Thymus (tissue), 11 donors: ENCODE measurements around the gene TMEM181. TPM values are rescaled to one million over a fixed set of nuclear protein-coding genes. Genes with fewer than 3 reads are reported as not detected.

Source experiments
- DNase-seq, 9 donors: peaks; one replicate each; pipeline ENCODE4 v3.0.0-alpha.2; 2013; ENCODE audit warnings: low spot score in 9 of 9, low read depth in 6 of 9, missing footprints in 1 of 9
- H3K27ac ChIP-seq, 2 donors: one replicate each; pipeline ENCODE4 v1.5.1; 2013; ENCODE audit warnings: control low read depth in 1 of 2, low read depth in 1 of 2, low read length in 1 of 2, mild to moderate bottlenecking in 1 of 2, moderate library complexity in 1 of 2
- H3K27me3 ChIP-seq, 2 donors: one replicate each; pipeline ENCODE4 v1.5.1; 2013; ENCODE audit warnings: low read length in 1 of 2; ENCODE audit not compliant: control insufficient read depth in 2 of 2, insufficient read depth in 1 of 2
- H3K36me3 ChIP-seq, 2 donors: one replicate each; pipeline ENCODE4 v1.5.1; 2013; ENCODE audit warnings: low read length in 1 of 2, mild to moderate bottlenecking in 1 of 2, moderate library complexity in 1 of 2; ENCODE audit not compliant: control insufficient read depth in 2 of 2, insufficient read depth in 2 of 2
- H3K4me1 ChIP-seq, 2 donors: one replicate each; pipeline ENCODE4 v1.5.1; 2013; ENCODE audit warnings: low read length in 2 of 2; ENCODE audit not compliant: control insufficient read depth in 2 of 2, insufficient read depth in 2 of 2
- H3K4me3 ChIP-seq, 2 donors: one replicate each; pipeline ENCODE4 v1.5.1; 2013; ENCODE audit warnings: low read length in 2 of 2, control low read depth in 1 of 2, mild to moderate bottlenecking in 1 of 2
- H3K9me3 ChIP-seq, 2 donors: one replicate each; pipeline ENCODE4 v1.5.1; 2013; ENCODE audit warnings: low read length in 1 of 2, mild to moderate bottlenecking in 1 of 2; ENCODE audit not compliant: control insufficient read depth in 2 of 2, insufficient read depth in 1 of 2
- WGBS: extraction: QIAGEN DNeasy Blood & Tissue Kit; methylation state at CpG from one replicate; pipeline ENCODE4 v1.1.7; 2013; 5-methylcytosine and 5-hydroxymethylcytosine counted together
- polyA plus RNA-seq: library from polyadenylated mRNA; stranded (reverse); fragments of 200-250 nt; gene quantifications from one replicate; pipeline ENCODE4 v1.2.3, GENCODE V29; 2013
- total RNA-seq: library from RNA; stranded (reverse); fragments of 120-200 nt; gene quantifications from one replicate; pipeline ENCODE4 v1.2.4, GENCODE V29; 2013
- donor health status: healthy.

The TMEM181 gene
- total and polyA plus RNA-seq, 2 donors, result 8.6 to 21.0 TPM

DNA sequence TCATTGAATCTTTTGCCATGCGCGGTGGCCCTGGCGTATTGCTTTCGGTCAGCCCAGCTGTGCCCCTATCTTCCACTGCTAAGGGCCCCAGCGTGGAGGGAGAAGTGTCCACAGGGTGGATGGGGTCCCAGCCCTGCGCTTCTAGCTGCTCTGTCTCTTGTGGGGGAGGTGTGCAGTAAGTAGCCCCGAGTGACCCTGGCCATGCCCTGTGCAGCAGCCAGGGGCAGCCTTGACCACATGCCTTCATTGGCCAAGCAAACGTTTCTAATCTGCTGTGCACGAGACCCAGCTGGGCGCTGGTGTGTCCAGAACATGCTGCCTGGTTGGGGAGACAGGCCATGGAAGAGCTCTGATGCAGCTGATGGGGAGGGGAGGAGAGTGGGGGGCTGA is 13.6 kb downstream of the TMEM181 start:
- no peak overlapping the region for H3K4me3 ChIP-seq
- WGBS, result 97% methylated on average over 10 of the region's 10 CpGs
- H3K27ac ChIP-seq, result no peak overlapping the region
- no peak for DNase-seq
- H3K36me3 ChIP-seq, result peaks cover 8 to 11% of the 10 kb centered on the region in 2 donors
- H3K4me1 ChIP-seq, result no peaks in the 10 kb centered on the region
- H3K27me3 ChIP-seq, result no peaks in the 10 kb centered on the region
- peaks cover 0 to 2% of the 10 kb centered on the region in 2 donors for H3K9me3 ChIP-seq

DNA sequence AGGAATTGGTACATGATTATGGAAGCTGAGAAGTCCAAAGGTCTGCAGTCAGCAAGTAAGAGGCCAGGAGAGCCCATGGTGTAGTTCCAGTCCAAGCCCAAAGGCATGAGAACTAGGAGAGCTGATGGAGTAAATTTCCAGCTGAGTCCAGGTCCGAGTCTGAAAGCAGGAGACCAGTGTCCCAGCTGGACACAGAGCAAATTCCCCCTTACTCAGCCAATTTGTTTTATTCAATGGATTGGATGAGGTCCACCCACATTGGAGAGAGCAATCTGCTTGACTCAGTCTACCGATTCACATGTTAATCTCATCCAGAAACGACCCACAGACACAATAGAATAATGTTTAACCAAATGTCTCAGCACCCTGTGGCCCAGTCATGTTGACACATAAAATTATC is 14.9 kb downstream of the TMEM181 start:
- no peak overlapping the region for H3K4me3 ChIP-seq
- H3K27ac ChIP-seq, result no peak overlapping the region
- H3K9me3 ChIP-seq, result peaks cover 0 to 2% of the 10 kb centered on the region in 2 donors
- no peaks in the 10 kb centered on the region for H3K27me3 ChIP-seq
- H3K36me3 ChIP-seq, result peaks cover 8 to 11% of the 10 kb centered on the region in 2 donors
- 97% methylated on average over 3 of the region's 3 CpGs for WGBS
- H3K4me1 ChIP-seq, result no peaks in the 10 kb centered on the region
- no peak for DNase-seq

DNA sequence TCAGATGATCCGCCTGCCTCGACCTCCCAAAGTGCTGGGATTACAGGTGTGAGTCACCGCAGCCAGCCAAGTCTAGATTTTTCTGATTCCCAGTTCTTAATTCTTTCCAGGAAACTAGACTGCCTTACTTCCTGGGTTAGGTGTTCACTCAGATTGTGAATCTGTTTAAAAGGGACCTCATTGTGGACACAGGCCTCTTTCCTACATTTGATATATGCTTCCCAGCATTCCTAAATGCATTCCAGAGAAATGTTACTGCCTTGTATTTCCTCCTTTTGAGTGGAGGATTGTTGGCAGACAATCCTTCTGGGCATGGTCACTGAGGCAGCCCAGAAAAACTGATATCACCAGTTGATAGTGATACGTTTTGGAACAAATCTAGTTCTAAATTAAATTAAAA is 15.7 kb downstream of the TMEM181 start:
- DNase-seq, result no peak
- H3K27ac ChIP-seq, result no peak overlapping the region
- no peaks in the 10 kb centered on the region for H3K4me1 ChIP-seq
- 98% methylated on average over 4 of the region's 4 CpGs for WGBS
- H3K36me3 ChIP-seq, result peaks cover 8 to 11% of the 10 kb centered on the region in 2 donors
- H3K27me3 ChIP-seq, result no peaks in the 10 kb centered on the region
- peaks cover 0 to 2% of the 10 kb centered on the region in 2 donors for H3K9me3 ChIP-seq
- no peak overlapping the region for H3K4me3 ChIP-seq

DNA sequence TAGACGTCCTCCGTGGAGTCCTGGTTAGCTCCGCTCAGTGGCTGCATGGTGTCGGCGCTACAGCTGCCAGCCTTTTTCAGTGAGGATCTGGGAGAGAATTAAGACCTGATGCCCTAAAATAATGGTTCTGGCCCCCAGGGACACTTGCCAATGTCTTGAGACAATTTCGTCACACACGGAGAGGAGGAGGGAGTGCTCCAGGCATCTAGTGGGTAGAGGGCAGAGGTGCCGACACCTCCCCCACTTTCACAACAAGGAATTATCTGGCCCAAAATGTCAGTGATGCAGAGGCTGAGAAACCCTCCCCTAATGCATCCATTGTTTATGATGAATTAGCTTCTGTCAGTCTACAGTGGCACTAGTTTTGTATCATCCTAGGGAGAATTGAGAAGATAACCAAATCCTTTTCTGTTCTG is 24.4 kb downstream of the TMEM181 start:
- no peak for DNase-seq
- no peak overlapping the region for H3K27ac ChIP-seq
- WGBS, result 98% methylated on average over 8 of the region's 8 CpGs
- no peaks in the 10 kb centered on the region for H3K27me3 ChIP-seq
- H3K9me3 ChIP-seq, result peaks cover 1 to 4% of the 10 kb centered on the region in 2 donors
- no peaks in the 10 kb centered on the region for H3K4me1 ChIP-seq
- peaks cover 48 to 50% of the 10 kb centered on the region in 2 donors for H3K36me3 ChIP-seq
- H3K4me3 ChIP-seq, result no peak overlapping the region

DNA sequence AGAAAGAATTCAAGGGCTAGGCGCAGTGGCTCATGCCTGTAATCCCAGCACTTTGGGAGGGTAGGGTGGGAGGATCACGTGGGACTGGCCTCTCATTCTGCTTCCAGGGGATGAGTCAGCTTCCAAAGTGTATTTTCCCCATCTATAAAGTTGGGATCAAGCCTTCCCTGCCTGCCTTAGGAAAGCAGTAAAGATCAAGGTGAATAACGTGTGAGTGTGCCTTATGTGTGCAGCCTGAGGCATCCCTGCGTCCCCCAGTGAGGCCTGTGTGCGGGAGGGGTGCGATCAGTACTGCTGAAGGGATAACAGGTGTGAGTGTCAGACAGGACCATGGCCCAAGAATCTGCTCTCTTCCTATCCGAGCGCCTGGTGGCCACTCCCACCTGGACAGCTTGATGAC is 26.8 kb downstream of the TMEM181 start:
- Histone ChIP-seq H3K27me3 (no peaks in the 10 kb centered on the region), H3K27ac (no peak overlapping the region), H3K36me3 (peaks cover 66 to 71% of the 10 kb centered on the region in 2 donors), H3K9me3 (peaks cover 1 to 4% of the 10 kb centered on the region in 2 donors), H3K4me3 (no peak overlapping the region), H3K4me1 (peaks cover 3 to 6% of the 10 kb centered on the region in 2 donors)
- DNase-seq, result no peak
- WGBS, result 98% methylated on average over 8 of the region's 8 CpGs

DNA sequence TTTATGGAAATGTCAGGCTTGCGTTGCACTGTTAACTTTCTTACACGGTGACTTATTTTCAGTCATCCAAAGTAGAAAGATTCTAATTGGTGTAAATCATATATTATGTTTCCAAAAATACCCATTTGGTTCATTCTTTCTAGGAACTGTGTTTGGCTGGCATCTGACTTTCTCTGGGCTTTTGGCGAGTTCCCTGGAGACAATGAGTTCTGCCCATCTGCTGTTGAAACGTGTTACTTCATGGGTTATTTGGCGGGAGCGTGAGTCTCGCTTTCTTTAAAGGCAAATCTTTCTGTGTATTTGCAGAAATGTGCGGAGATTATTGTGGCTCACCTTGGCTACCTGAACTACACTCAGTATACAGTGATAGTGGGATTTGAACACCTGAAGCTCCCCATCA is 29.5 kb downstream of the TMEM181 start:
- peaks cover 78 to 83% of the 10 kb centered on the region in 2 donors for H3K36me3 ChIP-seq
- peaks cover 3 to 10% of the 10 kb centered on the region in 2 donors for H3K4me1 ChIP-seq
- 94% methylated on average over 8 of the region's 8 CpGs for WGBS
- no peak for DNase-seq
- H3K27ac ChIP-seq, result no peak overlapping the region
- H3K9me3 ChIP-seq, result peaks cover 1 to 7% of the 10 kb centered on the region in 2 donors
- no peak overlapping the region for H3K4me3 ChIP-seq
- no peaks in the 10 kb centered on the region for H3K27me3 ChIP-seq

DNA sequence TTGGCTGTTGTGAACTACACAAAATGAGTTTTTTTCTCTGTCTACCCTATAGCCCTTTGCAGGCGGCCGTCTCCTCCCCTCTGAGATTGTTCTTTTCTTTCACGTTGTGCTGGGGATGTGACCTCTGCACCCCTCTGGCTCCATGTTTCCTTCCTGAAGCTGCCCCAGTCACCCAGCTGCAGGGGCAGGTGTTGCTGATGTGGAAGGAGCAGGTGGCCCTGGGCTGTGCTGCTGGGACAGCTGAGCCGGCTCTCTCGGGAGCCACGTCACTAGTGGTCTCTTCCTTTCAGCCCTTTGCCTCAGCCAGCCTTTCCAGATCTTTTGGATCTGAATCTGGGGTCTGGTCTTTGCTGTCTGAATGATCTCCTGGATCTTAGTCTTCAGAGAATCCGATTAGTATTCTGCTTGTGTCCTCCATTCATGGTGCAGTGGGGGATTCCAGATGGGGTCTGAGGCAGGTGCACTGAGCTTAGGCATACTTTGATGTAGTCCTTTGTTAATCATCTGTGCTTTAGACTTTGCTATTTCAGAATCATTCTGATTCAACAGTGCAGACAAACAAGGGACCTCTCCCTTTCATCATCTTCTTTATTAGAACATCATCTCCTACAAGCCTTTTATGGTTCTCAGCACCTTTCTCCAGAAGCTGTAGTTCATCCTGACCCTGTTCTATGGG is 31.4 kb downstream of the TMEM181 start:
- Histone ChIP-seq H3K9me3 (peaks cover 1 to 3% of the 10 kb centered on the region in 2 donors), H3K4me3 (no peak overlapping the region), H3K27ac (no peak overlapping the region), H3K4me1 (peaks cover 3 to 12% of the 10 kb centered on the region in 2 donors), H3K36me3 (peaks cover 64 to 69% of the 10 kb centered on the region in 2 donors), H3K27me3 (no peaks in the 10 kb centered on the region)
- 80% methylated on average over 7 of the region's 7 CpGs for WGBS
- DNase-seq, result peak in 3 of 9 donors; percentile 13 to 33 (median 19)

DNA sequence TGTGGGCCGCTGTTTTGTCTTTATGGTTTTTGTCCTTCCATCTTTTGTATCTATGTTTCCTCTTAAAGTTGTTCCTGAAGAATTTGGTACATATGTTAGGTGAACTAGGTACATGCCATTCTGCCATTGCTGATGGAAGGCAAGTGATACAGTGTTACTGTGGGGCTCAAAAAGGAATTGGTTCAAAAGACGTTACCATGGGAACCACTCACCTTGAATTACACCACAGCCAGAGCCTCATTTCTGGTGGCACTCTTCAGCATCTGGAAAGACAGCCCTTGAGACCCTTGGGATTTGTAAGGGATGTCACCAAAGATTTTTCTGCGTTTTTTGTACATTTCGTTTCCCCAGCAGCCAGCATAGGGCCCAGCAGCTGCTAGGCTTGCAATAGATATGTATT is 31.9 kb downstream of the TMEM181 start:
- Histone ChIP-seq H3K27me3 (no peaks in the 10 kb centered on the region), H3K36me3 (peaks cover 58 to 65% of the 10 kb centered on the region in 2 donors), H3K4me1 (peaks cover 6 to 18% of the 10 kb centered on the region in 2 donors), H3K27ac (no peak overlapping the region), H3K9me3 (peaks cover 1 to 3% of the 10 kb centered on the region in 2 donors), H3K4me3 (no peak overlapping the region)
- DNase-seq, result no peak
- WGBS, result 98% methylated on average over 4 of the region's 4 CpGs

DNA sequence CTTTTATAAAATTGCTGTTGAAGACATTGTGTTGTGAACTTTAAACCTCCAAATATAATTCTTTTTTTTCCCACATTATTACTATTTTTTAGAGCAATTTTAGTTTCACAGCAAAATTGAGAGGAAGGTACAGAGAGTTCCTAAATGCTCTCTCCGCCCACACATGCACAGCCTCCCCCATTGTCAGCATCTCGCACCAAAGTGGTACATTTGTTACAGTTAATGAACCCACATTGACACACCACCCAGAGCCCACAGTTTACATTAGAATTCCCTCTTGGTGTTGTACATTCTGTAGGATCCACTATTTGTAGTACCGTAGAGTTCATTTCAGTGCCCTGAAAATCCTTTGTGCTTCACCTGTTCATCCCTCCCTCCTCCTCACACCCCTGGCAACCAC is 33.8 kb downstream of the TMEM181 start:
- H3K36me3 ChIP-seq, result peaks cover 49 to 56% of the 10 kb centered on the region in 2 donors
- no peak overlapping the region for H3K4me3 ChIP-seq
- no peak overlapping the region for H3K27ac ChIP-seq
- WGBS, result 97% methylated on average over 3 of the region's 3 CpGs
- no peaks in the 10 kb centered on the region for H3K27me3 ChIP-seq
- peaks cover 13 to 27% of the 10 kb centered on the region in 2 donors for H3K4me1 ChIP-seq
- H3K9me3 ChIP-seq, result peaks cover 0 to 3% of the 10 kb centered on the region in 2 donors
- DNase-seq, result no peak
